ENCODE results near the gene KNDC1. TPM values are rescaled to one million over a fixed set of nuclear protein-coding genes. Genes with fewer than 3 reads are reported as not detected.
A peak's percentile ranks its signal among the peaks of the same experiment; 100 is the strongest.

Gene KNDC1
- polyA plus RNA-seq, 1 donor (not counting 4 experiments of a cell fraction or from before 2014, with no cell fraction given) = 0.20 TPM

DNA sequence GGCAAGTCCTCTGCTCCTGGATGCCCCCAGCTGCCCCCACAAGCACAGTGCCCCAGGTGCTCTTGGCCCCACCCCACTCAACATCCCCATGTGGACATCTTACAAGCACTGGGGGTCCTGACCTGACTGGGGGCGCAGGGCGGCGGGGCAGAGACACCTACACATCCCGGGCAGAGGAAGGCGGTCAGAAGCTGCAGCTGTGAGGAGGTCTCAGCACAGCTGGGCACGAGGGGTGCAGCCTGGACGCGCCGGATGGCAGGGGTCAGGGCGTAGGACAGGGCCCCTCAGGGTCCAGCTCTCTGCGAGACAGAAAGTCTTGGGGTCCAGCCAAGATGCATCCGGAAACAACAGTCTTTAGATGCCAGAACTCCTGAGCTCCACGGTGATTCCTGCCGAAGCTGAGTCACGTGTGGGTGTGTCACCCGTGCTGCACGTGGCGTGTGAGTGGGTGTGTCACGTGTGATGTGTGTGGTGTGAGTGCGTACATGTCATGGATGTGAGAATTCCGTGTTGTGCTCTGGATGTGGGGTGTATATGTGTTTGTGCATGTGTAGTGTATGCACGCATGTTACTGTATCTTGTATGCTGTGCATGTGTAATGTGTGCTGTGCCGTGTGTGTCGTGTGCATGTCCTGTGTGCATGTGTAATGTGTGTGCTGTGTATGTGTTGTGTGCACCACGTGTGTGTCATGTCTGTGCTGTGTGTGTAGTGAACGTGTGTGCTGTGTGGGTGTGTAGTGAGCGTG is 82.8 kb downstream of the KNDC1 start:
- Histone ChIP-seq H3K4me1 (ENCODE audit: control insufficient read depth, extremely low read depth, insufficient read depth, low read length) (peaks cover 12% of the 10 kb centered on the region), H3K4me3 (ENCODE audit: control insufficient read depth in 2 of 3, extremely low read depth in 1 of 3, insufficient read depth in 2 of 3, low read depth in 1 of 3, low read length in 3 of 3) (no peak overlapping the region), H3K79me2 (ENCODE audit: control insufficient read depth, insufficient read depth, low read length) (no peaks in the 10 kb centered on the region), H3K4me2 (ENCODE audit: control insufficient read depth, extremely low read depth, insufficient read depth, low read depth, low read length) (no peak overlapping the region), H3K9me1 (ENCODE audit: control insufficient read depth, extremely low read depth, insufficient read depth, low read length) (no peaks in the 10 kb centered on the region), H3K36me3 (ENCODE audit: control insufficient read depth in 2 of 2, extremely low read depth in 1 of 2, insufficient read depth in 2 of 2, low read length in 2 of 2) (no peaks in the 10 kb centered on the region), H3K9ac (ENCODE audit: control insufficient read depth, extremely low read depth, insufficient read depth, low read length) (no peak overlapping the region), H2AFZ (ENCODE audit: control insufficient read depth, low read length) (no peak overlapping the region), H3K27me3 (ENCODE audit: control insufficient read depth, extremely low read depth, insufficient read depth, low read length) (peaks cover 74% of the 10 kb centered on the region), H4K20me1 (ENCODE audit: control insufficient read depth, extremely low read depth, insufficient read depth, low read length) (no peaks in the 10 kb centered on the region), H3K27ac (ENCODE audit: control insufficient read depth, insufficient read depth, low read length) (no peak overlapping the region), H3K9me3 (ENCODE audit: control insufficient read depth, low read depth, low read length) (no peaks in the 10 kb centered on the region)
- TF ChIP-seq CTCF (optimal IDR thresholded peaks at IDR 0.05 in 1 of 3, IDR thresholded peaks at IDR 0.05 in 1 of 3, conservative IDR thresholded peaks at IDR 0.05 in 1 of 3; ENCODE audit: extremely low read depth in 1 of 3, insufficient read depth in 2 of 3, low read length in 3 of 3) (no peak), EZH2 (IDR thresholded peaks at IDR 0.05; ENCODE audit: low read length) (no peak)
- dilution Hi-C loops (cut with MboI; ENCODE audit: extremely low pct_ligation_motif_present, low sequenced_read_pairs) = no loop called here
- DNase-seq (ENCODE audit: low read depth, low spot score) = no peak
- peak; percentile 60 for FAIRE-seq

DNA sequence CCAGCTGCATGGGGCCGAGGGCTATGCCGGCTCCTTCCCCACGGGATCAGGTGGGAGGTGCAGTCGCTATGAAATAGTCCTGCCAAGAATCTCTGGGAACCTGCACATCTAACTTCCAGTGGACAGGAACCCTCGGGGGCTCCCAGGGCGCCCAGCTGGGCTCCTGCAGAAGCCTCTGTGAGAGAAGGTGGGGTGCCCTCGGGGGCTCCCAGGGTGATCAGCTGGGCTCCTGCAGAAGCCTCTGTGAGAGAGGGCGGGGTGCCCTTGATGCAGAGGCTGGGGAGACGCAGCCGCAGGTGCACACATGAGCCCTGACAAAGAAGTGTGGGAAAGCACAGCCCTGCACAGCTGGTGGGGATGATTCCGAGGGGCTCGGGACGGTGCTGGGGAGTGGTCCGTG is 83.6 kb downstream of the KNDC1 start:
- Histone ChIP-seq H3K9me1 (ENCODE audit: control insufficient read depth, extremely low read depth, insufficient read depth, low read length) (no peaks in the 10 kb centered on the region), H3K36me3 (ENCODE audit: control insufficient read depth in 2 of 2, extremely low read depth in 1 of 2, insufficient read depth in 2 of 2, low read length in 2 of 2) (no peaks in the 10 kb centered on the region), H3K4me1 (ENCODE audit: control insufficient read depth, extremely low read depth, insufficient read depth, low read length) (peaks cover 12% of the 10 kb centered on the region), H3K79me2 (ENCODE audit: control insufficient read depth, insufficient read depth, low read length) (no peaks in the 10 kb centered on the region), H3K27ac (ENCODE audit: control insufficient read depth, insufficient read depth, low read length) (no peak overlapping the region), H3K4me2 (ENCODE audit: control insufficient read depth, extremely low read depth, insufficient read depth, low read depth, low read length) (no peak overlapping the region), H3K27me3 (ENCODE audit: control insufficient read depth, extremely low read depth, insufficient read depth, low read length) (peaks cover 66% of the 10 kb centered on the region), H2AFZ (ENCODE audit: control insufficient read depth, low read length) (no peak overlapping the region), H3K9ac (ENCODE audit: control insufficient read depth, extremely low read depth, insufficient read depth, low read length) (no peak overlapping the region), H4K20me1 (ENCODE audit: control insufficient read depth, extremely low read depth, insufficient read depth, low read length) (no peaks in the 10 kb centered on the region), H3K9me3 (ENCODE audit: control insufficient read depth, low read depth, low read length) (no peaks in the 10 kb centered on the region), H3K4me3 (ENCODE audit: control insufficient read depth in 2 of 3, extremely low read depth in 1 of 3, insufficient read depth in 2 of 3, low read depth in 1 of 3, low read length in 3 of 3) (no peak overlapping the region)
- no peak for DNase-seq (ENCODE audit: low read depth, low spot score)
- FAIRE-seq = no peak
- TF ChIP-seq EZH2 (IDR thresholded peaks at IDR 0.05; ENCODE audit: low read length) = no peak
- TF ChIP-seq CTCF (optimal IDR thresholded peaks at IDR 0.05 in 1 of 3, IDR thresholded peaks at IDR 0.05 in 1 of 3, conservative IDR thresholded peaks at IDR 0.05 in 1 of 3; ENCODE audit: extremely low read depth in 1 of 3, insufficient read depth in 2 of 3, low read length in 3 of 3) = no peak
- dilution Hi-C loops (cut with MboI; ENCODE audit: extremely low pct_ligation_motif_present, low sequenced_read_pairs) = no loop called here
